ENCODE measurements around the gene CTDSPL. TPM values are rescaled to one million over a fixed set of nuclear protein-coding genes. Genes with fewer than 3 reads are reported as not detected.
A peak's percentile ranks its signal among the peaks of the same experiment; 100 is the strongest.
"Not testable (repeated sequence)": the region's sequence is repeated elsewhere in the genome, so short reads cannot be mapped to it uniquely, and the experiment has no call there.

CTDSPL gene
- total RNA-seq, 1 donor = 33.6 TPM

DNA sequence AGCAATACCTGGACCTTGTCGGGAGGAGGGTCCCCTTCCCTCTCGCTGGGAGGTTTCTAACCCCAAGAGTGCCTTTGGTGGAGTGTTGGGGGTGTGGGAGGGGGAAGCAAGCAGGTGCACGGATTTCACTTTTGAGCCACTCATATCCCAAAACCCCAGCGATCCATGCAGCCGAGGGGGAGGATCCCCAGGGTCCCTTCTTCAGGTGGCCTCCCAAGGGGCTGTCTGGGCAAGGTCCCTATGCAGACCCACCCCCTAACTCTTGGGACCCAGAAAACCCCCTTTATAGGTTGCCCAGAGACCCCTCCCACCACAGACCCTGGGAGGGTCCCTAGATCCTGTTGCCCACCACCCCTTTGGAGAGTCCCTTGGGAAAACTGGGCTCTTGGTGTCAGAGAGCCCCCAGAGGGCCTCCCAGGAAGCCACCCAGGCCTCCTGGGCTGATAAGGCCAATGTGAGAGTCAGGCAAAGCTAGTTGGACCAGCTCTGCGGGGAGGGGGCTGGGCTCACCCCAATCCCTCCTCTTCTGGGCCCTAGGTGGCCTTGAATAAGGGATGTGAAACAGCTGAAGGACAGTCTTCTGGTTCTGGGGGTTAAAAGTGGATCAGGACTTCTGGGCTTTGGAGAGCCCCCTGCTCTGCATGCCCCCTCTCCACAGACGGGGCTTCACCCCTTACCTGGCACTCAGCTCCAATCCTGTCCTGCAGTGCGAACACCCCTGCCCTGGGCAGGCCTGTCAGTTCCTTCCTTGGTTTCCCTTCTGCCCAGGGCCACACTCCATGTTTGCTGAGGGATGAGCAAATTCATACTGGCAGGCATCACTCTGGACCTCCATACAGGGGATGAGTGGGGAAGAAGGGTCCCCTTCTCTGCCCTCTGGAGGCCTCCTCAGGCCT, 168.7 kb downstream of the CTDSPL start:
- TF ChIP-seq, protein P1, sequence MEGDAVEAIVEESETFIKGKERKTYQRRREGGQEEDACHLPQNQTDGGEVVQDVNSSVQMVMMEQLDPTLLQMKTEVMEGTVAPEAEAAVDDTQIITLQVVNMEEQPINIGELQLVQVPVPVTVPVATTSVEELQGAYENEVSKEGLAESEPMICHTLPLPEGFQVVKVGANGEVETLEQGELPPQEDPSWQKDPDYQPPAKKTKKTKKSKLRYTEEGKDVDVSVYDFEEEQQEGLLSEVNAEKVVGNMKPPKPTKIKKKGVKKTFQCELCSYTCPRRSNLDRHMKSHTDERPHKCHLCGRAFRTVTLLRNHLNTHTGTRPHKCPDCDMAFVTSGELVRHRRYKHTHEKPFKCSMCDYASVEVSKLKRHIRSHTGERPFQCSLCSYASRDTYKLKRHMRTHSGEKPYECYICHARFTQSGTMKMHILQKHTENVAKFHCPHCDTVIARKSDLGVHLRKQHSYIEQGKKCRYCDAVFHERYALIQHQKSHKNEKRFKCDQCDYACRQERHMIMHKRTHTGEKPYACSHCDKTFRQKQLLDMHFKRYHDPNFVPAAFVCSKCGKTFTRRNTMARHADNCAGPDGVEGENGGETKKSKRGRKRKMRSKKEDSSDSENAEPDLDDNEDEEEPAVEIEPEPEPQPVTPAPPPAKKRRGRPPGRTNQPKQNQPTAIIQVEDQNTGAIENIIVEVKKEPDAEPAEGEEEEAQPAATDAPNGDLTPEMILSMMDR (IDR thresholded peaks at IDR 0.05; ENCODE audit: insufficient read depth, low read length) = no peak
- peak overlapping the region; percentile 75 for H3K4me3 ChIP-seq (ENCODE audit: low read depth, low read length)
- DNase-seq (ENCODE audit: low read depth) = no peak

DNA sequence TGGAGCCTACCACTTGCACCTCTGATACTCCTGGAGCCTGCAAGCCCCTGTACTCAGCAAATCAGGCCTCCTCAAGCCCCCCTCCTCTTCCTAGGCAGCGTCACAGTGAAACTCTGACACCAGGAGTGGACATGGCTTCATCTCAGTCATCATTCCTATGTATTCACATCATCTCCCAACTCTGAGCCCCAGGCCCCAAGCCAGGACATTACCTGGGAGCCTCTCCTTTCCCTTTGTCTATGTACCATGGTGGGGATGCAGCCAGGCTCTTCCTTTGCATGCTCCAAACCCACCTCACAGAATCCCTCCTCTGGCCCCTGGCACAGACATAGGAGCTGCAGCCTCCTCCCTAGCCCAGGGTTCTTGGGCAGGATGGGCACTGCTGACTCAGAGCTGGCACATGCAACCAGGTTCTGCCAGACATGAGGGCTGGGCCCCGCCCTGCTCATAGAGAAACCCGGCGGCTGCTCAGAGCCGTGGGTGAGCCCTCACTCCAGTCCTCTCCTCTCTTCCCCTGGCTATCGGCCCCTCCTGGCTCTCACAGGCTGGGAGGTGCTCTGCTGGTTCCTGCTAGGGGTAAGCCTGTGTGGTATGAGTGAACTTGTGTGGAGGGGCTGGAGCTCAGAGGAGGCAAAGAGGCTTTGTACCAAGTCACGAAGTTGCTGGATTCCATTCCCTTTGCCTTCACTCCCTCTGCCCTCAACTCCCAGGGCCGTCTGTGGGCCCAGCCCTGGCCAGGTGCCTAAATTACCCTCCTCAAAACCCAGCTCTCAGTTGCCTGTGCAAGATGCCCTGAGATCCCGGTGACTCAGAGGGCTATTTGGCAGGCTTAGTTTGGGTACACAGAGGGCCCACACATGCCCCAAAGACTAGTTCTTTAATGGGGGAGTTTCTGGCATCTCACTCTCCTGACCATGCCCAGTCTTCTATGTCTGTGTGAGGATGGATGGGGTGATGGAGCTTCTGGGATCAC, 169.6 kb downstream of the CTDSPL start:
- no peak overlapping the region for H3K4me3 ChIP-seq (ENCODE audit: low read depth, low read length)
- TF ChIP-seq, protein P1 (IDR thresholded peaks at IDR 0.05; ENCODE audit: insufficient read depth, low read length) = no peak
- peak; percentile 46 for DNase-seq (ENCODE audit: low read depth)

DNA sequence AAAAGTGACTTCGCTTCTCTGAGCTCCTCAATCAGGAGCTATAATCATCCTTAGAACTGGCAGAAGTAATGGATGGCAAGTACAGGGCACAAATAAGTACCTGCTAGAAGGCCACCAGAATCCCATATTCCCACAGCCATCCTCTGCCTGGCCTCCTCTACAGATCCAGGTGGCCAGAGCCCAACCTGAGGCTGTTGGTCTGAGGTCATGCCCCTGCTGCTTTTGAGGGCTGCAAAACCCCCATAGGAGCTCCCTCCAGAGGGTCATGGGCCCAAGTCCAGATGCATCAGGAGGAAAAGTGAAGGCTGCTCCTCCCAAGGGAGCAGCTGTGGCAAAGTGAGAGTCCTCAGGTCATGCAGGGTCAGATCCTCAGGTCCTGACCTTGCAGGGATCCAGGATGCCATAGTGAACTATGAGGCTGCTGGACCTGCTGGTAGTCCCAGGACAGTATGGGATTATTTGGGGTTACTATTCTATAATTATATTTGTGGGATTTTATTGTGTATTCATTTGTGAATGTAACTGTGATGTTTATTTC, 170.7 kb downstream of the CTDSPL start:
- DNase-seq (ENCODE audit: low read depth) = no peak
- TF ChIP-seq, protein P1 (IDR thresholded peaks at IDR 0.05; ENCODE audit: insufficient read depth, low read length) = no peak
- H3K4me3 ChIP-seq (ENCODE audit: low read depth, low read length) = no peak overlapping the region

DNA sequence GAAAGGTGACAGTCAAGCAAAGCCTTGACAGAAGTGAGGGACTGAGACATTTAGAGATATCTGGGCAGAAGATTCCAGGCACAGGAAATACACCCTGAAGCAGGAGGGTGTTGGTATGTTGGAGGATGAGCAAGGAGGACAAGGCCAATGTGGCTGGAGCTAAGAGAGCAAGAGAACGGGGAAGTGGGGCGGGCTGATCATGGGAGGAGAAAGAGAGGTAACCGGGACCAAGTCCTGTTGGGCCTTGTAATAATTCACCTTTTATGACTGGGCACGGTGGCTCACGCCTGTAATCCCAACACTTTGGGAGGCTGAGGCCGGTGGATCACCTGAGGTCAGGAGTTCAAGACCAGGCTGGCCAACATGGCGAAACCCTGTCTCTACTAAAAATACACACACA, 171.9 kb downstream of the CTDSPL start:
- not testable (repeated sequence) for DNase-seq (ENCODE audit: low read depth); H3K4me3 ChIP-seq (ENCODE audit: low read depth, low read length)

Small RNAs within 50 kb of the gene (small RNA-seq; reads per million reads assigned to genes)
- gene MIR26A1 = 38.8 reads per million, percentile 96 among the genes with 10 or more reads in this experiment
- not detected for gene RF00019

Other genes starting within 250 kb of the CTDSPL start
- gene VILL, start 128.9 kb downstream of the CTDSPL start, total RNA-seq (ENCODE audit: low replicate concordance) = 2.4 and 7.0 TPM in 2 replicates
- gene PLCD1, start 167.8 kb downstream of the CTDSPL start, total RNA-seq (ENCODE audit: low replicate concordance) = 20.5 and 28.3 TPM in 2 replicates
- 0.09 and 0.25 TPM in 2 replicates for gene DLEC1, start 177.3 kb downstream of the CTDSPL start, total RNA-seq (ENCODE audit: low replicate concordance)